HepG2 (cell line): ENCODE results near the gene ODAD4. TPM values are rescaled to one million over a fixed set of nuclear protein-coding genes. Genes with fewer than 3 reads are reported as not detected.

Source experiments
- DBP ChIP-seq: sonication (generic); formaldehyde crosslinking; IDR thresholded peaks from 2 replicates; pipeline ENCODE4 v1.4.0; 2020; ENCODE audit warnings: missing genetic modification reagents; ENCODE audit errors: not compliant biosample characterization
- DDIT3 ChIP-seq: sonication (generic); formaldehyde crosslinking; IDR thresholded peaks from 2 replicates; pipeline ENCODE4 v1.4.0; 2020; ENCODE audit warnings: mild to moderate bottlenecking, missing genetic modification reagents
- E2F2 ChIP-seq: sonication (generic); formaldehyde crosslinking; IDR thresholded peaks from 2 replicates; pipeline ENCODE4 v1.4.0; 2020; ENCODE audit warnings: missing genetic modification reagents, borderline replicate concordance
- EZH2 ChIP-seq: conservative IDR thresholded peaks from 2 replicates; pipeline ENCODE4 v1.6.1; 2012; ENCODE audit warnings: mild to moderate bottlenecking, low read depth, low read length, moderate library complexity
- FIP1L1 ChIP-seq: fragments of 200-400 bp; formaldehyde crosslinking; IDR thresholded peaks from 2 replicates; pipeline ENCODE4 v1.6.1; 2018; ENCODE audit warnings: low read depth, mild to moderate bottlenecking, low read length, moderate library complexity, borderline replicate concordance; ENCODE audit not compliant: insufficient read depth
- GRHL1 ChIP-seq: sonication (generic); formaldehyde crosslinking; conservative IDR thresholded peaks from 2 replicates; pipeline ENCODE4 v1.8.0; 2022; ENCODE audit warnings: missing genetic modification reagents
- HDAC6 ChIP-seq: fragments of 200-600 bp; sonication (generic); IDR thresholded peaks from 2 replicates; pipeline ENCODE4 v1.7.0; 2017; ENCODE audit warnings: mild to moderate bottlenecking, antibody characterized with exemption, low read length, low read depth
- NCOA5 ChIP-seq: sonication (generic); formaldehyde crosslinking; IDR thresholded peaks from 2 replicates; pipeline ENCODE4 v1.4.0; 2020; ENCODE audit warnings: missing genetic modification reagents
- NR3C1 ChIP-seq: sonication (generic); formaldehyde crosslinking; IDR thresholded peaks from 2 replicates; pipeline ENCODE4 v1.4.0; 2020; ENCODE audit warnings: missing genetic modification reagents
- POLR2A ChIP-seq, 2 experiments: IDR thresholded peaks; 2 replicates each; pipeline ENCODE4 v1.6.1; 2011; ENCODE audit warnings: low read depth in 2 of 2, low read length in 2 of 2, mild to moderate bottlenecking in 1 of 2, moderate library complexity in 1 of 2; ENCODE audit not compliant: insufficient read depth in 1 of 2
- RFX1 ChIP-seq: fragments of 450-650 bp; IDR thresholded peaks from 2 replicates; pipeline ENCODE4 v1.6.1; 2017
- SOX6 ChIP-seq, 2 experiments: fragments of 450-650 bp in 1 of 2; sonication (generic) in 1 of 2; formaldehyde crosslinking in 1 of 2; IDR thresholded peaks; 2 replicates each; pipeline versions ENCODE4 v1.4.0 to v1.6.1; 2017 to 2020; ENCODE audit warnings: antibody characterized with exemption in 1 of 2, mild to moderate bottlenecking in 1 of 2, missing genetic modification reagents in 1 of 2
- THRA ChIP-seq: sonication (generic); formaldehyde crosslinking; IDR thresholded peaks from 2 replicates; pipeline ENCODE4 v1.4.0; 2020; ENCODE audit warnings: missing genetic modification reagents, borderline replicate concordance
- ZBTB10 ChIP-seq: sonication (generic); formaldehyde crosslinking; IDR thresholded peaks from 2 replicates; pipeline ENCODE4 v1.4.0; 2020; ENCODE audit warnings: missing genetic modification reagents, borderline replicate concordance
- ZNF350 ChIP-seq: sonication (generic); formaldehyde crosslinking; IDR thresholded peaks from 2 replicates; pipeline ENCODE4 v1.4.0; 2020; ENCODE audit warnings: mild to moderate bottlenecking, low read depth, missing genetic modification reagents, borderline replicate concordance
- ZNF382 ChIP-seq: sonication (generic); formaldehyde crosslinking; IDR thresholded peaks from 2 replicates; pipeline ENCODE4 v1.5.0; 2020; ENCODE audit warnings: missing genetic modification reagents, mild to moderate bottlenecking, borderline replicate concordance
- ZNF441 ChIP-seq: sonication (generic); formaldehyde crosslinking; IDR thresholded peaks from 2 replicates; pipeline ENCODE4 v1.7.0; 2021; ENCODE audit warnings: missing genetic modification reagents, borderline replicate concordance
- ZNF614 ChIP-seq: IDR thresholded peaks from 2 replicates; pipeline ENCODE4 v1.6.1; 2018; ENCODE audit warnings: missing biosample characterization, missing genetic modification reagents, inconsistent platforms, borderline replicate concordance
- ZSCAN20 ChIP-seq: sonication (generic); formaldehyde crosslinking; IDR thresholded peaks from 2 replicates; pipeline ENCODE4 v1.4.0; 2020; ENCODE audit warnings: missing genetic modification reagents, mild to moderate bottlenecking, borderline replicate concordance
- ZSCAN31 ChIP-seq: sonication (generic); formaldehyde crosslinking; IDR thresholded peaks from 2 replicates; pipeline ENCODE4 v1.5.0; 2020; ENCODE audit warnings: low read depth, mild to moderate bottlenecking, missing genetic modification reagents
- polyA plus RNA-seq, 8 experiments: library from polyadenylated mRNA; depleted of rRNA in 3 of 8; stranded (reverse) in 7 of 8; unstranded in 1 of 8; fragments of >200 nt; fragmentation: Illumina TruSeq in 4 of 8; extraction: Trizol in 4 of 8; gene quantifications; 2 replicates each; pipeline versions ENCODE4 v1.2.1 to v1.2.3, GENCODE V29; 2011 to 2016; ENCODE audit warnings: low read depth in 4 of 8, missing spikeins in 1 of 8, mixed read lengths in 1 of 8; ENCODE audit not compliant: insufficient read depth in 1 of 8
- total RNA-seq, 5 experiments: library from RNA; depleted of rRNA; stranded (reverse); fragments of >200 nt; fragmentation: Illumina TruSeq; extraction: Trizol; gene quantifications; 2 replicates each; pipeline ENCODE4 v1.2.3, GENCODE V29; 2016; ENCODE audit warnings: low read depth in 1 of 5

The ODAD4 gene
- total and polyA plus RNA-seq, 2 of the 13 experiments (the other 11 are each of a cell fraction or from before 2014, with no cell fraction given), result 0.48 to 0.53 TPM

GRCh38 chr17:41930009-41930832 is at the start of gene ODAD4 (continued):
- TF ChIP-seq DDIT3 (CRISPR knock-in tag) (no peak), ZBTB10 (no peak), THRA (CRISPR knock-in tag) (peak; percentile 70), SOX6 (IDR thresholded peaks at IDR 0.05) (no peak), SOX6 (CRISPR knock-in tag; IDR thresholded peaks at IDR 0.05) (peak; percentile 81), NCOA5 (CRISPR knock-in tag) (no peak), ZNF350 (CRISPR knock-in tag) (peak; percentile 99), ZSCAN31 (CRISPR knock-in tag) (peak; percentile 89), POLR2A (IDR thresholded peaks at IDR 0.05; ENCODE audit: insufficient read depth in 1 of 2, low read depth in 2 of 2, low read length in 2 of 2) (peak; percentile 73 to 94), EZH2 (no peak), HDAC6 (no peak), ZNF441 (CRISPR knock-in tag) (no peak), ZSCAN20 (CRISPR knock-in tag) (no peak; the same call in 1 of the 2 replicates), DBP (CRISPR knock-in tag) (no peak), E2F2 (no peak), RFX1 (peak; percentile 79), FIP1L1 (0 out of 2 replicates have a peak, but pooled peaks have one; percentile 17), ZNF382 (no peak), ZNF614 (peak; percentile 90; the same call in 1 of the 2 replicates), NR3C1 (CRISPR knock-in tag) (no peak), GRHL1 (CRISPR knock-in tag) (no peak)
